Measurements from ENCODE around the gene GNRH2. TPM values are rescaled to one million over a fixed set of nuclear protein-coding genes. Genes with fewer than 3 reads are reported as not detected.

Gene GNRH2
- total and polyA plus RNA-seq, 2 donors (not counting 3 experiments of a cell fraction or from before 2014, with no cell fraction given), result 1.9 TPM; not detected in 1

GRCh38 chr20:3037654-3038053, 5.8 kb upstream of the GNRH2 start:
- no peak overlapping the region for H3K4me3 ChIP-seq (replicated peaks in 1 of 3; ENCODE audit: insufficient read depth in 1 of 3, low read depth in 1 of 3, low read length in 3 of 3)
- H3K27ac ChIP-seq (ENCODE audit: insufficient read depth, low read depth, low read length), result no peak overlapping the region
- TF ChIP-seq JUN (IDR thresholded peaks at IDR 0.05; ENCODE audit: borderline replicate concordance, insufficient read depth, insufficient read length, low read depth) (no peak), EZH2 (IDR thresholded peaks at IDR 0.05; ENCODE audit: borderline replicate concordance, low read depth, low read length, severe bottlenecking) (no peak), POLR2A (IDR thresholded peaks at IDR 0.05; ENCODE audit: low read depth, low read length) (no peak), POLR2AphosphoS5 (IDR thresholded peaks at IDR 0.05; ENCODE audit: insufficient read depth, low read depth, low read length) (no peak)
- no peak overlapping the region for H3K4me2 ChIP-seq (ENCODE audit: insufficient read depth, low read length)
- CTCF ChIA-PET, result no interaction called here
- no peak overlapping the region for H2AFZ ChIP-seq (ENCODE audit: low read depth, low read length)
- intact Hi-C loops (cut with micrococcal nuclease), result no loop called here
- H3K36me3 ChIP-seq (ENCODE audit: control insufficient read depth in 2 of 2, extremely low read depth in 1 of 2, insufficient read depth in 2 of 2, low read length in 2 of 2), result peaks cover 9 to 44% of the 10 kb centered on the region in 2 experiments
- H3K9me3 ChIP-seq (replicated peaks; ENCODE audit: control insufficient read depth, insufficient read depth, low read length), result no peaks in the 10 kb centered on the region
- no peaks in the 10 kb centered on the region for H4K20me1 ChIP-seq (replicated peaks; ENCODE audit: control insufficient read depth, extremely low read depth, insufficient read depth, low read length)
- no peaks in the 10 kb centered on the region for H3K79me2 ChIP-seq (ENCODE audit: control insufficient read depth, insufficient read depth, low read length)
- POLR2A ChIA-PET, result no interaction called here
- FAIRE-seq (no peak), DNase-seq (ENCODE audit: low read depth, low spot score) (no peak)
- H3K9ac ChIP-seq (replicated peaks; ENCODE audit: extremely low read depth, insufficient read depth, low read length), result no peak overlapping the region
- no peaks in the 10 kb centered on the region for H3K27me3 ChIP-seq (ENCODE audit: control insufficient read depth in 2 of 2, insufficient read depth in 2 of 2, low read length in 2 of 2)
- peaks cover 4% of the 10 kb centered on the region for H3K4me1 ChIP-seq (ENCODE audit: control insufficient read depth, extremely low read depth, insufficient read depth, low read length)
- dilution Hi-C loops (cut with MboI; ENCODE audit: extremely low pct_ligation_motif_present, low sequenced_read_pairs), result no loop called here
- BruUV-seq (replicated peaks), result no TSS peak
- no peaks in the 10 kb centered on the region for H3K9me1 ChIP-seq (replicated peaks; ENCODE audit: control insufficient read depth, extremely low read depth, insufficient read depth, low read length)

- H3K9me3 ChIP-seq (replicated peaks; ENCODE audit: control insufficient read depth, insufficient read depth, low read length), result no peaks in the 10 kb centered on the region
- H3K79me2 ChIP-seq (ENCODE audit: control insufficient read depth, insufficient read depth, low read length), result no peaks in the 10 kb centered on the region
- H3K4me3 ChIP-seq (replicated peaks in 1 of 3; ENCODE audit: insufficient read depth in 1 of 3, low read depth in 1 of 3, low read length in 3 of 3), result no peak overlapping the region
- H4K20me1 ChIP-seq (replicated peaks; ENCODE audit: control insufficient read depth, extremely low read depth, insufficient read depth, low read length), result no peaks in the 10 kb centered on the region
- FAIRE-seq (no peak), DNase-seq (ENCODE audit: low read depth, low spot score) (no peak)
- CTCF ChIA-PET, result no interaction called here
- peaks cover 9 to 41% of the 10 kb centered on the region in 2 experiments for H3K36me3 ChIP-seq (ENCODE audit: control insufficient read depth in 2 of 2, extremely low read depth in 1 of 2, insufficient read depth in 2 of 2, low read length in 2 of 2)
- POLR2A ChIA-PET, result no interaction called here
- H3K4me1 ChIP-seq (ENCODE audit: control insufficient read depth, extremely low read depth, insufficient read depth, low read length), result peaks cover 4% of the 10 kb centered on the region
- H2AFZ ChIP-seq (ENCODE audit: low read depth, low read length), result no peak overlapping the region
- no TSS peak for BruUV-seq (replicated peaks)
- intact Hi-C loops (cut with micrococcal nuclease), result no loop called here
- no peak for TF ChIP-seq MAX (IDR thresholded peaks at IDR 0.05; ENCODE audit: insufficient read depth, insufficient read length)
- TF ChIP-seq MYC (IDR thresholded peaks at IDR 0.05; ENCODE audit: low read depth, low read length), result no peak
- TF ChIP-seq POLR2AphosphoS5 (IDR thresholded peaks at IDR 0.05; ENCODE audit: insufficient read depth, low read depth, low read length), result no peak
- dilution Hi-C loops (cut with MboI; ENCODE audit: extremely low pct_ligation_motif_present, low sequenced_read_pairs), result no loop called here
- H3K9me1 ChIP-seq (replicated peaks; ENCODE audit: control insufficient read depth, extremely low read depth, insufficient read depth, low read length), result no peaks in the 10 kb centered on the region
- H3K9ac ChIP-seq (replicated peaks; ENCODE audit: extremely low read depth, insufficient read depth, low read length), result no peak overlapping the region
- no peaks in the 10 kb centered on the region for H3K27me3 ChIP-seq (ENCODE audit: control insufficient read depth in 2 of 2, insufficient read depth in 2 of 2, low read length in 2 of 2)
- no peak overlapping the region for H3K27ac ChIP-seq (ENCODE audit: insufficient read depth, low read depth, low read length)
- no peak overlapping the region for H3K4me2 ChIP-seq (ENCODE audit: insufficient read depth, low read length)
These were observed 5.0 kb upstream of the GNRH2 start for GRCh38 chr20:3038454-3038853.
